ENCODE measurements around the gene ABCA2.

ABCA2 gene

GRCh38 chr9:136964833-136965422 lies 63.1 kb downstream of the ABCA2 start:
- Histone ChIP-seq H3K36me3 (ENCODE audit: control insufficient read depth, insufficient read depth, low read length) (no peaks in the 10 kb centered on the region), H3K27me3 (replicated peaks; ENCODE audit: control insufficient read depth, insufficient read depth, low read length) (no peaks in the 10 kb centered on the region), H3K4me3 (replicated peaks; ENCODE audit: low read depth, low read length) (no peak overlapping the region)
- no peak for TF ChIP-seq CTCF (IDR thresholded peaks at IDR 0.05; ENCODE audit: insufficient read depth, low read length, poor library complexity, severe bottlenecking)
- DNase-seq (ENCODE audit: extremely low read depth, insufficient read length) = no peak

GRCh38 chr9:136964171-136964689 lies 63.8 kb downstream of the ABCA2 start:
- no peaks in the 10 kb centered on the region; the same call in 1 of the 2 replicates for H3K27me3 ChIP-seq (replicated peaks; ENCODE audit: control insufficient read depth, insufficient read depth, low read length)
- no peak for DNase-seq (ENCODE audit: extremely low read depth, insufficient read length)
- H3K36me3 ChIP-seq (ENCODE audit: control insufficient read depth, insufficient read depth, low read length) = no peaks in the 10 kb centered on the region
- H3K4me3 ChIP-seq (replicated peaks; ENCODE audit: low read depth, low read length) = no peak overlapping the region
- TF ChIP-seq CTCF (IDR thresholded peaks at IDR 0.05; ENCODE audit: insufficient read depth, low read length, poor library complexity, severe bottlenecking) = no peak

GRCh38 chr9:136963751-136964150 lies 64.3 kb downstream of the ABCA2 start:
- no peak overlapping the region for H3K4me3 ChIP-seq (replicated peaks; ENCODE audit: low read depth, low read length)
- TF ChIP-seq CTCF (IDR thresholded peaks at IDR 0.05; ENCODE audit: insufficient read depth, low read length, poor library complexity, severe bottlenecking) = no peak
- H3K27me3 ChIP-seq (replicated peaks; ENCODE audit: control insufficient read depth, insufficient read depth, low read length) = no peaks in the 10 kb centered on the region; the same call in 1 of the 2 replicates

GRCh38 chr9:136963341-136963740 lies 64.7 kb downstream of the ABCA2 start:
- Histone ChIP-seq H3K27me3 (replicated peaks; ENCODE audit: control insufficient read depth, insufficient read depth, low read length) (no peaks in the 10 kb centered on the region; the same call in 1 of the 2 replicates), H3K36me3 (ENCODE audit: control insufficient read depth, insufficient read depth, low read length) (no peaks in the 10 kb centered on the region), H3K4me3 (replicated peaks; ENCODE audit: low read depth, low read length) (no peak overlapping the region)
- DNase-seq (ENCODE audit: extremely low read depth, insufficient read length) = no peak
- no peak for TF ChIP-seq CTCF (IDR thresholded peaks at IDR 0.05; ENCODE audit: insufficient read depth, low read length, poor library complexity, severe bottlenecking)

More at GRCh38 chr9:136963751-136964150, 64.3 kb downstream of the ABCA2 start:
- H3K36me3 ChIP-seq (ENCODE audit: control insufficient read depth, insufficient read depth, low read length) = no peaks in the 10 kb centered on the region
- DNase-seq (ENCODE audit: extremely low read depth, insufficient read length) = no peak

- TF ChIP-seq CTCF (IDR thresholded peaks at IDR 0.05; ENCODE audit: insufficient read depth, low read length, poor library complexity, severe bottlenecking) = no peak
- Histone ChIP-seq H3K4me3 (replicated peaks; ENCODE audit: low read depth, low read length) (no peak overlapping the region), H3K27me3 (replicated peaks; ENCODE audit: control insufficient read depth, insufficient read depth, low read length) (no peaks in the 10 kb centered on the region; the same call in 1 of the 2 replicates), H3K36me3 (ENCODE audit: control insufficient read depth, insufficient read depth, low read length) (no peaks in the 10 kb centered on the region)
- no peak for DNase-seq (ENCODE audit: extremely low read depth, insufficient read length)
Measured at GRCh38 chr9:136962701-136963248, 65.3 kb downstream of the ABCA2 start.

Data from GM06990 (cell line).